GM12801 (cell line): ENCODE results near the gene SFTPB.

Experiments
- TF ChIP-seq, protein P1 (sequence below): IDR thresholded peaks from one replicate; pipeline ENCODE4 v1.5.1; 2011; ENCODE audit warnings: control low read depth; ENCODE audit not compliant: insufficient read length; ENCODE audit errors: extremely low read depth

The SFTPB gene

DNA sequence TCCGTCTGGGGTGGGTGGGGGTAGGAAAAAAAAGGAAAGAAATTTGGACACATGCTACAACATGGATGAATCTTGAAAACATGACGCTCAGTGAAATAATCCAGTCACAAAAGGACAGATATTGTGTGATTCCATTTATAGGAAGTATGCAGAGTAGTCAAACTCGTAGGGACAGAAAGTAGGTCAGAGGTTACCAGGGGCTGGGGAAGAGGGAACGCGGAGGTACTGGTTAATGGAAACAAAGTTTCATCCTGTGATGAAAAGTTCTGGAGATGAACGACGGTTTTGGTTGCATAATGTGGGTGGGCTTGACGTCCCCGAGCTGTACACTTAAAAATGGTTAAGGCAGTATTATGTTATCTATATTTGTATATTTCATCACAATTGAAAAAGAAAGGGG is 4.5 kb upstream of the SFTPB start:
- TF ChIP-seq, protein P1, sequence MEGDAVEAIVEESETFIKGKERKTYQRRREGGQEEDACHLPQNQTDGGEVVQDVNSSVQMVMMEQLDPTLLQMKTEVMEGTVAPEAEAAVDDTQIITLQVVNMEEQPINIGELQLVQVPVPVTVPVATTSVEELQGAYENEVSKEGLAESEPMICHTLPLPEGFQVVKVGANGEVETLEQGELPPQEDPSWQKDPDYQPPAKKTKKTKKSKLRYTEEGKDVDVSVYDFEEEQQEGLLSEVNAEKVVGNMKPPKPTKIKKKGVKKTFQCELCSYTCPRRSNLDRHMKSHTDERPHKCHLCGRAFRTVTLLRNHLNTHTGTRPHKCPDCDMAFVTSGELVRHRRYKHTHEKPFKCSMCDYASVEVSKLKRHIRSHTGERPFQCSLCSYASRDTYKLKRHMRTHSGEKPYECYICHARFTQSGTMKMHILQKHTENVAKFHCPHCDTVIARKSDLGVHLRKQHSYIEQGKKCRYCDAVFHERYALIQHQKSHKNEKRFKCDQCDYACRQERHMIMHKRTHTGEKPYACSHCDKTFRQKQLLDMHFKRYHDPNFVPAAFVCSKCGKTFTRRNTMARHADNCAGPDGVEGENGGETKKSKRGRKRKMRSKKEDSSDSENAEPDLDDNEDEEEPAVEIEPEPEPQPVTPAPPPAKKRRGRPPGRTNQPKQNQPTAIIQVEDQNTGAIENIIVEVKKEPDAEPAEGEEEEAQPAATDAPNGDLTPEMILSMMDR = no peak

DNA sequence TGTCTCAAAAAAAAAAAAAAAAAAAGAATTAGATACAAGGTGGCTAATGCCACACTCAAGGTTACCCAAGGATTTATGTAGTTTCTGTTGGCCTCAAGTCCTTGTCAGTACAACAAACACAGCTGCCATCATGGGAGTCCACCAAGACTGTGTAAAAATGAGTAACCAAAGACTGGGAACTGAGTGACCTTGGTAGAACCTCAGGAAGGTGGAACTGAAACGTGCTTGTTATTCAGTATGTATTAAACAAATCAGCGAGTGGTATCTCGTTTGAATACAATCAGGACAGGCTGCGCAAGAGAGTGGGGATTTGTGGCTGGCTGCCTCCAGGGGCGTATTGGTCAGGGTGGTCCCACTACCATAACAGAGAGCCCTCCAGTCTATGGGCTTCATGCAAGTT is 1.6 kb upstream of the SFTPB start:
- TF ChIP-seq, protein P1 = no peak

DNA sequence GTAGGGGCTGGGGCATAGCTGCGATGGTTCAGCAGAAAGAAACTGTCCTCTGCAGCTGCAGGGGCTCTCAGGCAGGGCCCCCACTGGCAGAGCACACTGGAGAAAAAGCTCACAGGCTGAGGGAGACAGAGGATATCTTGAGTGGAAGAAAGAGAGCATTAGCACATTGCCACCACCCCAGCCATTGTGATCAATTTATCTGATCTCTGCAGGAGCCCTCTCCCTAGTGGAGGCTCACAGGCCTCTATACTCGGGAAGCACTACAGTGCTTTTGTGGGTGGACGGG is 801 bp upstream of the SFTPB start:
- TF ChIP-seq, protein P1 = no peak

DNA sequence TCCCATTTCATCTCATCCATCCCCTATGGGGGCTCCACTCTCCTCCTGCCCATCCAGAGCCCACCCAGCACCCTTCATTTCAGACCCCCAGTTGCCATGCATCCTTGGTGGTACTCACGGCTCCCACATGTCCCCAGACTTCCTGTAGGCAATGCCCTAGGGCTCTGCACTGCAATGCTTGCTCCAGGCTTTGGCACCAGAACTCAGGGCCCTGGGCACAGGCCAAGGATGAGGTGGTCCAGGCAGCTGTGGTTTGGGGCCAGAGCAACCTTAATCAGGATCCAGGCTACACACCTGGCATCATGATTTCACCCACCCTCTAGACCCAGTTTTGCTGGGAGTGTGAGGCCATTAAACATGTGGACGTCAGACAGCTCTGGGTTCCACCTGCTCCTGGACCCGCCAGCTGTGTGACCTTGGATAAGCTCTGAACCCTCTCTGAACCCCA is 414 bp downstream of the SFTPB start:
- TF ChIP-seq, protein P1 = no peak

DNA sequence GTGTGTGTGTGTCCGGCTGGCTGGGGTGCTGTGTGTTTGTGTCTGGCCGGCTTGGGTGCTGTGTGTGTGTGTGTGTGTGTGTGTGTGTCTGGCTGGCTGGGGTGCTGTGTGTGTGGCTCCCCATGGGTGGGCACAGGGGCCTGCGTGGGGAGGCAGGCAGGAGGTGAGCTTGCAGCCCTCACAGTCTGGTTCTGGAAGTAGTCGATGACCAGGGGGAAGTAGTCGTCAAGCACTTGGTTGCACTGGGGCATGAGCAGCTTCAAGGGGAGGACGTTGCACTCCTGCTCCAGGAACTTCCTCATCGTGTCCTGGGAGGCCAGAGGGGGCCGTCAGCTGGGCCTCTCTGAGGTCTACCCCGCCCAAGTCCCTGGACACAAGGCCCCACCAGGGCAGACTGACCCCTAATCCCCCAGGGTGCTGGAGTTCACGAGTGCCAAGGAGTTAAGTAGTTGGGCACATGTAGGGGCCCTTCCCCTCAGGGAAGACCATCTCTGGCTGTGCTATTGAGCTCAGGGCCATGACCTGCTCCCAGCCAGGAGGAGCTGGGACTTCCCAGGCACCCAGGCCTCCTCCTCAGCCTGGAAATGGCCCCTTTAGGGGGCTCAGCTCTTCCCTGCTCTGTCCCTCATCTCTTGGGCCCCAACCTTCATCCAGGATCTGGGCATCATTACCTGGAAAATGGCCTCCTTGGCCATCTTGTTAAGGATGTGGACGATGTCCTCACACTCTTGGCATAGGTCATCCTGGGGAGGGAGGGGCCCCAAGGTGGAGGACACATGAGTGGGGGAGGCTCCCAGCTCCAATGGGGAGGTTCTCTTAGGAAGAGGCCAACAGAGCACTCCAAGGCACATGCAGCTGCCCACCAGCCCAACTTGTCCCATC is 1.3 kb downstream of the SFTPB start:
- TF ChIP-seq, protein P1 = no peak

DNA sequence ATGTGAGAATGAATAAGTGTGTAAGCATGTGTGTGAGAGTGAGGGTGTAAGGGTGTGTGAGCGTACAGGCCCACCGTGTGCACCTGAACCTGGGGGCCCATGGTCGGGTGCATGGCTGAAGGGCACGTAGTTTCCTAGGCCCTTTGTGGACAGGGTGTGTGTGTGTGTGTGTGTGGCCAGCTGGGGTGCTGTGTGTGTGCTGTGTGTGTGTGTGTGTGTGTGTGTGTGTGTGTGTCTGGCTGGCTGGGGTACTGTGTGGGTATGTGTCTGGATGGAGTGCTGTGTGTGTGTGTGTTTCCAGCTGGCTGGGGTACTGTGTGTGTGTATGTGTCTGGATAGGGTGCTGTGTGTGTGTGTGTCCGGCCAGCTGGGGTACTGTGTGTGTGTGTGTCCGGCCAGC is 2.0 kb downstream of the SFTPB start:
- TF ChIP-seq, protein P1 = no peak

DNA sequence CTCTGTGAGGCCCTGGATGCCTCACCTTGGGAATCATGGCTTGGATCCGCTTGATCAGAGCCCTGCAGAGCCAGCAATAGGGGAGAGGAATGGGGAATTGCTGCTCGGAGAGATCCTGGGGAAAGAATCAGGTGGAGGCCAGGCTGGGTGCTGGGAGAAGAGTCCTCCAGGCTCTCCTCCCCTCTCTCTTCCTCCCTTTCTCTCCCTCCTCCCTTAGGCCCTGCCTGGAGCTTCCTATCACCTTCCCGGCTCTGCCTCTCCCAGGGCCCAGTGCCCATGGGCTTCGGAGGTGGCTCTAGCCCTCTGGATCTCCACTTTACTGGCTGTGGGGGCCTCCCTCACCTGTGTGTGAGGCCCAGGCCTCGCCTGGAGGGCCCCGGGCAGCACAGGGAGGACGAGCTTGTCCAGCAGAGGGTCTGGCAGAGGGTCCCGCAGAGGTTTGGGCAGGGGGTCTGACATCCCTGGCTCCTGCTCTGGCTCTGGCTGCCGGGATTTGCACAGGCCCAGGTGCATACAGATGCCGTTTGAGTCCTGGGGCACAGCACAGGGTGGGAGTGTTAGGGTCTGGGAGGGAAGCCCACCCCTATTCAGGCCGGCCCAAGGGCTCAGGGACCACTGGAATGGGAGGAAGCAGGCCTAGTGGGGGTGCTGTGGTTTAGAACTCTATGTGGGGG is 2.6 kb downstream of the SFTPB start:
- TF ChIP-seq, protein P1 = no peak
